ENCODE results near the gene NRIP1.

The NRIP1 gene

DNA sequence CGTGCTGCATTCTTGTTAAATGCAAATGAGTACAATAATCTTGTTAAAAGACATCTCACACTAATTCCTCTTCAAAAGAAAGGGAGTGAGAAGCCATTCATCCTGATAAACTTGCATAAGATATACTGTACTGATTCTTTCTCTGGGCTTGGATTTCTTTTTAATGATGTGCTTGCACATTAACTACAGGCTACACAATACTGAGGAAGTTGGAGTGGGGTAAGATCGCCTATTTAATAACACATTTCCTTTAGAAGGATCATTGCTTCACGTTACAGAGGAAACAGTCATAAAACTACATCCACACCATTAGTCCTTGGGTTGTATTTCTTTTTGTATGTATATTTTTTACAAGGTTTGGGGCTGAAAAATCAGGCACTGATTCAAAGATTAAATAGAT, 36.6 kb downstream of the NRIP1 start:
- ChIA-PET CTCF (no interaction called here), POLR2A (no interaction called here)
- TF ChIP-seq, protein P1, sequence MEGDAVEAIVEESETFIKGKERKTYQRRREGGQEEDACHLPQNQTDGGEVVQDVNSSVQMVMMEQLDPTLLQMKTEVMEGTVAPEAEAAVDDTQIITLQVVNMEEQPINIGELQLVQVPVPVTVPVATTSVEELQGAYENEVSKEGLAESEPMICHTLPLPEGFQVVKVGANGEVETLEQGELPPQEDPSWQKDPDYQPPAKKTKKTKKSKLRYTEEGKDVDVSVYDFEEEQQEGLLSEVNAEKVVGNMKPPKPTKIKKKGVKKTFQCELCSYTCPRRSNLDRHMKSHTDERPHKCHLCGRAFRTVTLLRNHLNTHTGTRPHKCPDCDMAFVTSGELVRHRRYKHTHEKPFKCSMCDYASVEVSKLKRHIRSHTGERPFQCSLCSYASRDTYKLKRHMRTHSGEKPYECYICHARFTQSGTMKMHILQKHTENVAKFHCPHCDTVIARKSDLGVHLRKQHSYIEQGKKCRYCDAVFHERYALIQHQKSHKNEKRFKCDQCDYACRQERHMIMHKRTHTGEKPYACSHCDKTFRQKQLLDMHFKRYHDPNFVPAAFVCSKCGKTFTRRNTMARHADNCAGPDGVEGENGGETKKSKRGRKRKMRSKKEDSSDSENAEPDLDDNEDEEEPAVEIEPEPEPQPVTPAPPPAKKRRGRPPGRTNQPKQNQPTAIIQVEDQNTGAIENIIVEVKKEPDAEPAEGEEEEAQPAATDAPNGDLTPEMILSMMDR (IDR thresholded peaks at IDR 0.05; ENCODE audit: control extremely low read depth, extremely low read depth, low read depth, missing control alignments) = no peak
- DNase-seq (ENCODE audit: extremely low spot score) = no peak

DNA sequence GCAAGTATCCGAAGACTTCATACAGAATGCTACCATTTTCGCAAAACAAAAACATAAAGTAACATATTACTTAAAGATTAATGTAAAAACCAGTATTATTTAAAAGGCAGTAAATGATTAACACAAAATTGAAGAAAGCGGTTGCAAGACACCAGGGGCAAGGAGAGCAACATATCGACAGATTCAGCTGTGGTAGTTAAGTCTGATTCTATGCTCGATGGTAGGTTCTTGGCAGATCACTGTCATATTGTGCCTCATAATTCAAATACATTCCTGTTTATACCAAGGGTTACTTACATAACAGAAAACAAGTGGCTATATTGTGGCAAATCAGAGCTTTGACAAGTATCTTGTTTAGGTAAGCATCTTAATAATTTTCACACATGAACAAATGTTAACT, 37.7 kb downstream of the NRIP1 start:
- CTCF ChIA-PET = no interaction called here
- DNase-seq (ENCODE audit: extremely low spot score) = no peak
- TF ChIP-seq, protein P1 (IDR thresholded peaks at IDR 0.05; ENCODE audit: control extremely low read depth, extremely low read depth, low read depth, missing control alignments) = no peak

DNA sequence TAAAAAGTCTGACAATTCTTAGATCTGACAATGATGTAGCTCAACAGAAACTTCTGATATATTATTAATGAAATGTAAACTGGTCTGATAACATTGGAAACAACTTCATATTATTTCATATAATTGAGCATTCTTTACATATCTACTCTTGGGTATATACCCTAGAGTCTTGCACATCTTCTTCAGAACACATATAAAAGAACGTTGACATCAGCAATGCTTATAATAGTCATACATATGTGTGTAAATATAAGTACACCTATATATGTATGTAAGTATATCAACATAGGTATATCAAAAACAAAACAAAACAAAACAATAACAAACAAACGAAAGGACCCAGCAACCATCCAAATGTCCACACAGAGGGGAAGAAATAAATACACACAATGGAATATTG, 38.4 kb downstream of the NRIP1 start:
- ChIA-PET POLR2A (no interaction called here), CTCF (no interaction called here)
- no peak for DNase-seq (ENCODE audit: extremely low spot score)
- TF ChIP-seq, protein P1 (IDR thresholded peaks at IDR 0.05; ENCODE audit: control extremely low read depth, extremely low read depth, low read depth, missing control alignments) = no peak

More for the DNA sequence above, 37.7 kb downstream of the NRIP1 start:
- POLR2A ChIA-PET = no interaction called here

DNA sequence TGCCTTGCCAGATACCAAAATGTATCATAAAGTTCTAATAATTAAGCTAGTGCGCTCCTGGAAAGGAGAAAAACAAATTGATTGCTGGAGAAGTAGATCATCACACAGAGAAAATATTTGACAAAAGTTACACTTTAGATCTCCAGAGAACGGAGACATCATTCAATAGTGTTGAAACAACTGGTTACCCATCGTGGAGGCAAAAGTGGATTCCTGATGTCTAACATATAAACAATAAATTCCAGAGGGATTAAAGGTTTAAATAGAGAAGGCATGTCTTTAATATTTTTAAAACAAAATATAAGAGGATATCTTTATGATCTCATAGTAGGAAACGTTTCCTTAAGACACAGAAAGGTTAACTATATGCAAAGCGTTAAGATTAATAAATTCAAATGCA, 41.0 kb downstream of the NRIP1 start:
- TF ChIP-seq, protein P1 (IDR thresholded peaks at IDR 0.05; ENCODE audit: control extremely low read depth, extremely low read depth, low read depth, missing control alignments) = no peak
- ChIA-PET CTCF (no interaction called here), POLR2A (no interaction called here)
- DNase-seq (ENCODE audit: extremely low spot score) = no peak

DNA sequence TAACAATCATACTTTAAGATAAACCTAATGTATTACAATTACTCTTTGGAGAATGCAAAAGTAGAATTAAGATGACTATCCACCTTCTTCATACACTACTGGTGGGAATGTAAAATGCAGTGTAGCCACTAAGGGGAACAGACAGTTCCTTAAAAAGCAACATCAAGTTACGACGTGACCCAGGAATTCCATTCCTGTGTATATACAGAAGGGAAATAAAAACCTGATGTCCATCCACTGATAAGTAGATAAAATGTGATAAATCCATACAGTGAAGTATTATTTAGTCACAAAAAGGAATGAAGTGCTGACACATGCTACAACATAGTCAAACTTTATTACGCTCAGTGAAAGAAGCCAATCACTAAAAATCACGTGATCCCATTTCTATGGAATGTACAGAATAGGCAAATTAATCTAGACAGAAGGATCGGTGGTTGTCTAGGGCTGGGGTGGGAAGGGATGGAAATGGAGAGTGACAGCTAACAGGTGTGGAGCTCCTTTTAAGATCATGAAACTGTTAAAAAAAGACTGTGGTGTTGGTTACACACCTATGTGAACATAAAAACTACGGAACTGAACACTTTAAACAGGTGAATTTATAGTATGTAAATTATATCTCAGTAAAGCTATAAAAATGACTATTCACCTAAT, 42.1 kb downstream of the NRIP1 start:
- ChIA-PET CTCF (interaction anchor here (0.8 to 1.5 kb wide), 3 partner anchors 9 to 30 kb away, joined by 3 to 4 read pairs (median 3); no protein-coding TSS in a partner anchor), POLR2A (no interaction called here)
- TF ChIP-seq, protein P1 (IDR thresholded peaks at IDR 0.05; ENCODE audit: control extremely low read depth, extremely low read depth, low read depth, missing control alignments) = no peak
- no peak for DNase-seq (ENCODE audit: extremely low spot score)

DNA sequence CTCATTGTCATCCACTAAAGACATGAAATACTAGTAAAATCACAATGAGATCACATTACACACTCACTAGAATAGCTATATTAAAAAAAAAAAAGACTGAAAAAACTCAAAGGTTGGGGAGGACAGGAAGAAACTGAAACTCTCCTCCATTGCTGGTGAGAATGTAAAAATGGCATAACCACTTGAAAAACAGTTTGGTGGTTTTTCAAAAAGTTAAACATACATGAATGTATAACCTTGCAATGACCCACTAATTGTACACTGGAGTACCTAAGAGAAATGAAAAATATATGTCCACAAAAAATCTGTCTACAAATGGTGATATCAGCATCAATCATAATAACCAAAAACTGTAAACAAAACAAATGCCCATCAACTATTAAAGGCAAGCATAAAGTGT, 44.0 kb downstream of the NRIP1 start:
- CTCF ChIA-PET = interaction anchor here (1.1 kb wide), 1 partner anchor 14 kb away, joined by 3 read pairs; no protein-coding TSS in a partner anchor
- TF ChIP-seq, protein P1 (IDR thresholded peaks at IDR 0.05; ENCODE audit: control extremely low read depth, extremely low read depth, low read depth, missing control alignments) = no peak
- no peak for DNase-seq (ENCODE audit: extremely low spot score)
- POLR2A ChIA-PET = no interaction called here
